Transverse colon (tissue), 4 donors: Measurements from ENCODE around the gene PPARA. TPM values are rescaled to one million over a fixed set of nuclear protein-coding genes. Genes with fewer than 3 reads are reported as not detected.

Experiments
- DNase-seq: peaks from one replicate; pipeline ENCODE4 v3.0.0-alpha.2; 2019
- H3K27ac ChIP-seq, 4 donors: fragments of 200-600 bp; sonication (generic); 2 replicates each; pipeline ENCODE4 v1.5.1; 2016 to 2018; ENCODE audit warnings: inconsistent platforms in 4 of 4
- H3K27me3 ChIP-seq: fragments of 200-600 bp; sonication (generic); 2 replicates; pipeline ENCODE4 v1.5.1; 2017; ENCODE audit warnings: inconsistent platforms
- H3K36me3 ChIP-seq, 4 donors: fragments of 200-600 bp; sonication (generic); 2 replicates each; pipeline ENCODE4 v1.5.1; 2017 to 2019; ENCODE audit warnings: inconsistent platforms in 4 of 4
- H3K4me1 ChIP-seq, 4 donors: fragments of 200-600 bp; sonication (generic); 2 replicates each; pipeline ENCODE4 v1.5.1; 2017 to 2020; ENCODE audit warnings: inconsistent platforms in 4 of 4
- H3K4me3 ChIP-seq, 4 donors: fragments of 200-600 bp; sonication (generic); 1 replicate in 1 of 4; 2 replicates in 3 of 4; pipeline versions ENCODE4 v1.5.1 to v1.6.1; 2017 to 2019; ENCODE audit warnings: inconsistent platforms in 4 of 4
- H3K9me3 ChIP-seq, 2 donors: fragments of 200-600 bp; sonication (generic); 2 replicates each; pipeline ENCODE4 v1.5.1; 2017 to 2019; ENCODE audit warnings: inconsistent platforms in 2 of 2
- EP300 ChIP-seq: sonication (generic); formaldehyde crosslinking; IDR thresholded peaks from one replicate; pipeline ENCODE4 v1.6.1; 2017; ENCODE audit warnings: antibody characterized with exemption, low read depth
- POLR2A ChIP-seq: fragments of 450-650 bp; IDR thresholded peaks from one replicate; pipeline ENCODE4 v1.6.1; 2016; ENCODE audit warnings: antibody characterized with exemption, mild to moderate bottlenecking, moderate library complexity
- POLR2AphosphoS5 ChIP-seq, 3 donors: sonication (generic); formaldehyde crosslinking; IDR thresholded peaks; one replicate each; pipeline ENCODE4 v1.6.1; 2016; ENCODE audit warnings: antibody characterized with exemption in 3 of 3
- WGBS, 2 donors: methylation state at CpG; one replicate each; pipeline ENCODE4 v1.1.5; 2018; ENCODE audit warnings: low coverage in 1 of 2; 5-methylcytosine and 5-hydroxymethylcytosine counted together
- in situ Hi-C, 4 donors: fragments of 200-750 bp; cut with MboI; loops; one replicate each; pipeline versions ENCODE4 v1.15.0 to v1.15.1; 2017; ENCODE audit warnings: low sequenced_read_pairs in 3 of 4, low pct_ligation_motif_present in 1 of 4, low pct_unique_long_range_greater_than_20kb in 1 of 4
- intact Hi-C: fragments of 100-400 bp; cut with DNase I; formaldehyde crosslinking; loops from one replicate; pipeline ENCODE4 v1.15.1; 2023; ENCODE audit warnings: low total_unique reads
- total RNA-seq, 4 donors: library from RNA; depleted of rRNA; stranded (reverse); fragments of >200 nt; gene quantifications; one replicate each; pipeline ENCODE4 v1.1.0, GENCODE V29; 2016
- TF ChIP-seq, protein P1 (sequence below), 5 experiments: fragments of 200-600 bp in 3 of 5; fragments of 450-650 bp in 2 of 5; sonication (generic) in 3 of 5; IDR thresholded peaks; 1 replicate in 2 of 5; 2 replicates in 3 of 5; pipeline ENCODE4 v1.5.1; 2016 to 2017; ENCODE audit warnings: antibody characterized with exemption in 5 of 5, inconsistent platforms in 3 of 5, mild to moderate bottlenecking in 2 of 5, moderate library complexity in 1 of 5

PPARA gene
- total RNA-seq, 4 donors from 2014 or later = 52.0 to 88.1 (median 74.7) TPM

DNA sequence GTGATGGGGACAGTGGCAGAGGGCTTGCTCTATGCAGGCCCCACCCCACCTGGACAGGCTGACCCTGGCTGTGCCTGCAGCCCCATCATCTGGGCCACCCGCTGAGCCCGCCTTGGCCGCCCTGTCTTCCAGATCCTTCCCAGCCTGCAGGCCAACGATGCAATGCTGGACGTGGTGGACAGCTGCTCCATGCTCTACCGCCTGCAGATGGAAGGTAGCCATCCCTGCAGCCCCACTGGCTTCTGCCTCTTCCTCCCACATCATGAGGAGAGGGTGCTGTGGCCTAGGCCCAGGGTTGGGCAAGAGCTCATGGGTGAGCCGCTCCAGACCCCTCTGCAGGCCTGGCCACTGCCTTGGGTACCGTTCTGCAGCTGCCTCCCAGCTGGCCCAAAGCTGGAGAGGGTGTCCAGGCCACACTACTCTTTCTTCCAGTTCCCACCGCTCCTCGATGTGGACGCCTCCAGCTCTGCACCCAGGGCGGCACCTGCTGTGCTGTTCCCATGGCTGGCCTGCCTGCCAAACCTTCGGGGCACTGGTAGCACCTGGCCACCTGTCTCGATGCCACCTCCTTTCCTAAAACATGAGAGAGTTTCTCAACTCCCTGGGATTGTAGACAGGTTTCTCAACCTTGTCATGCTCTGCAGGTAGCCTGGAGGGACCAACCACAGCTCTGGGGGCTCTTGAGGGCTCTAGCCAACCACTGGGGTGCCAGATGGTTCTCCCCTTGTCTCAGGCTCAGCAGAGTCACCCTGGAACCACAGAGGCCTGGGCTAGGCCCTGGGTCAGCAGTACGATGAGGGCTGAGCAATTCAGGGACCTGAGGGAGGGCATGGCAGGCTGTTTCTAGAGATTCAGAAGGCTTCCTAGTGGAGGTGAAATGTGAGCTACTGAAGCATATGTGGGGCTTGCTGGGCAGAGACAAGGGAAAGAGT lies 136.9 kb downstream of the PPARA start:
- 90 to 92% methylated on average over 2 to 13 of the region's 15 CpGs for WGBS, 2 donors
- intact Hi-C loops (no loop called here), in situ Hi-C loops (no loop called here)
- TF ChIP-seq POLR2AphosphoS5 (IDR thresholded peaks at IDR 0.05) (no peak), EP300 (no peak), POLR2A (no peak)
- TF ChIP-seq, protein P1, sequence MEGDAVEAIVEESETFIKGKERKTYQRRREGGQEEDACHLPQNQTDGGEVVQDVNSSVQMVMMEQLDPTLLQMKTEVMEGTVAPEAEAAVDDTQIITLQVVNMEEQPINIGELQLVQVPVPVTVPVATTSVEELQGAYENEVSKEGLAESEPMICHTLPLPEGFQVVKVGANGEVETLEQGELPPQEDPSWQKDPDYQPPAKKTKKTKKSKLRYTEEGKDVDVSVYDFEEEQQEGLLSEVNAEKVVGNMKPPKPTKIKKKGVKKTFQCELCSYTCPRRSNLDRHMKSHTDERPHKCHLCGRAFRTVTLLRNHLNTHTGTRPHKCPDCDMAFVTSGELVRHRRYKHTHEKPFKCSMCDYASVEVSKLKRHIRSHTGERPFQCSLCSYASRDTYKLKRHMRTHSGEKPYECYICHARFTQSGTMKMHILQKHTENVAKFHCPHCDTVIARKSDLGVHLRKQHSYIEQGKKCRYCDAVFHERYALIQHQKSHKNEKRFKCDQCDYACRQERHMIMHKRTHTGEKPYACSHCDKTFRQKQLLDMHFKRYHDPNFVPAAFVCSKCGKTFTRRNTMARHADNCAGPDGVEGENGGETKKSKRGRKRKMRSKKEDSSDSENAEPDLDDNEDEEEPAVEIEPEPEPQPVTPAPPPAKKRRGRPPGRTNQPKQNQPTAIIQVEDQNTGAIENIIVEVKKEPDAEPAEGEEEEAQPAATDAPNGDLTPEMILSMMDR (IDR thresholded peaks at IDR 0.05) = no peak
- H3K4me1 ChIP-seq = peaks cover 0 to 5% (median 0%) of the 10 kb centered on the region in 4 donors
- peaks cover 0 to 42% (median 15%) of the 10 kb centered on the region in 4 donors for H3K36me3 ChIP-seq
- DNase-seq = no peak
- peak overlapping the region in 1 of 4 donors; percentile 28 for H3K4me3 ChIP-seq
- peak overlapping the region; percentile 41 to 59 (median 53) for H3K27ac ChIP-seq
- no peaks in the 10 kb centered on the region for H3K9me3 ChIP-seq
- no peaks in the 10 kb centered on the region for H3K27me3 ChIP-seq

DNA sequence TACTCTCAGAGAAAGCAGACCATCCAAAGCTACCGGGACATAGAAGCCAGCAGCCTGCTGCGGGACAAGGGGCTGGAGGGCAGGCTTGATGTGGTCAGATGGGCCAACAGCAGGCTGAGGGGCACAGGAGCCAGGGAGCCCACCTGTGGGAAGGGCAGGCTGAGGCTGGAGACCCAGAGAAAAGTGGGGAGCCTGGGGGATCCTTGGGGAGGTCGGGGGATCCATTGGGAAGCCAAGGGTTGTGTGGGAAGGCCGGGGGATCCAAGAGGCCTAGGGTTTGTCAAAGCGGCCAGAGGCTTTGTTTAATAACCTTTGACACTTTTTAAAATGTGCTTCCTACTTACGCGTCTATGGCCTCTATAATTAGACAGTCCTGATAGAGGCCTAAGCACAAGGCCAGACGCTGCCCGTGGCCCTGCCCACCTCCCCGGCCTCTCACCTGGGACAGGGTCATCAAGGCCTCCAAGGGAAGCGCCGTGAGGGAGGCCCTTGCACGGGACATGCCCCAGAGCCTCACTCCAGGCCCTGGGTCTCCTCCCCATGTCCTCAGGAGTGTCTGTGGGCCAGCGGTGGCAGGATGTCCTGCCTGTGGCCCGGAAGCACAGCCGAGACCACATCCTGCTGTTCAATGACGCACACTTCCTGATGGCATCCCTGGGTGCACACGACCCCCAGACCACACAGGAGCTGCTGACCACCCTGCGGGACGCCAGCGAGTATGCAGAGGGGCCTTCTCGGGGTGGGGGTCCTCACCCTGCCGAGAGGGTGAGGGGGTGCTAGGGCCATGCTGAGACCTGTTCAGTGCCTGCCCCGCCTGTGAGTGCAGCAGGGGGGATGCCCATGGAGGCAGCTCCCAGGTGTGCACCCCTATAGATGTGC lies 137.8 kb downstream of the PPARA start:
- TF ChIP-seq EP300 (no peak), POLR2A (peak; percentile 35), POLR2AphosphoS5 (IDR thresholded peaks at IDR 0.05) (peak in 2 of 3 donors; percentile 37 to 46)
- Histone ChIP-seq H3K27ac (peak overlapping the region; percentile 41 to 59 (median 53)), H3K9me3 (no peaks in the 10 kb centered on the region), H3K36me3 (peaks cover 0 to 37% (median 15%) of the 10 kb centered on the region in 4 donors), H3K27me3 (no peaks in the 10 kb centered on the region), H3K4me3 (peak overlapping the region in 2 of 4 donors; percentile 15 to 28), H3K4me1 (peaks cover 0 to 5% (median 0%) of the 10 kb centered on the region in 4 donors)
- in situ Hi-C loops (no loop called here), intact Hi-C loops (no loop called here)
- peak; percentile 66 for DNase-seq
- WGBS, 2 donors = 27 to 69% methylated on average over 3 to 22 of the region's 24 CpGs

DNA sequence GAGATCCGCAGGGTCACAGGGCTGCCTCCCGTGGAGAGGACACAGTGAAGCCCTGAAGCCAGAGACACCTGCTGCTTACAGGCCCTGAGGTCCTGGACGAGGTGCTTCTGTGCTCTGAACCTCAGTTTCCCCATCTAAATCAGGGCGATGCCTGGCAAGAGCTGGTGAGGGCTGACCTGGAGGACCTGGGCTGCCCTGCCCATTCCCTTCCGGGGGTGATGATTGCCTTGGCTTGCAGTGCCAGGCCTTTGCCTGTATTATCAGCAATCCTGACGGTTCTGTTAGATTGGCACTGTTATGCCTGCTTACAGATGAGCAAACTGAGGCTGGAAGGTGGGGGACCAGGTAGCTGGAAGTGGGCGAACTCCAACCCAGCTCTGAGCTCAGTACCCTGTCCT lies 138.5 kb downstream of the PPARA start:
- DNase-seq = no peak
- no peak for TF ChIP-seq POLR2A
- TF ChIP-seq, protein P1 (IDR thresholded peaks at IDR 0.05) = no peak
- no peak for TF ChIP-seq EP300
- no peak for TF ChIP-seq POLR2AphosphoS5 (IDR thresholded peaks at IDR 0.05)
- in situ Hi-C loops = no loop called here
- Histone ChIP-seq H3K9me3 (no peaks in the 10 kb centered on the region), H3K4me3 (no peak overlapping the region), H3K36me3 (peaks cover 0 to 32% (median 15%) of the 10 kb centered on the region in 4 donors), H3K4me1 (peaks cover 0 to 5% (median 0%) of the 10 kb centered on the region in 4 donors), H3K27me3 (no peaks in the 10 kb centered on the region), H3K27ac (peak overlapping the region in 2 of 4 donors; percentile 41 to 59)
- intact Hi-C loops = no loop called here
- 87% methylated on average over 7 of the region's 7 CpGs; no CpG with 5 or more reads in 1 of the 2 donors for WGBS, 2 donors

DNA sequence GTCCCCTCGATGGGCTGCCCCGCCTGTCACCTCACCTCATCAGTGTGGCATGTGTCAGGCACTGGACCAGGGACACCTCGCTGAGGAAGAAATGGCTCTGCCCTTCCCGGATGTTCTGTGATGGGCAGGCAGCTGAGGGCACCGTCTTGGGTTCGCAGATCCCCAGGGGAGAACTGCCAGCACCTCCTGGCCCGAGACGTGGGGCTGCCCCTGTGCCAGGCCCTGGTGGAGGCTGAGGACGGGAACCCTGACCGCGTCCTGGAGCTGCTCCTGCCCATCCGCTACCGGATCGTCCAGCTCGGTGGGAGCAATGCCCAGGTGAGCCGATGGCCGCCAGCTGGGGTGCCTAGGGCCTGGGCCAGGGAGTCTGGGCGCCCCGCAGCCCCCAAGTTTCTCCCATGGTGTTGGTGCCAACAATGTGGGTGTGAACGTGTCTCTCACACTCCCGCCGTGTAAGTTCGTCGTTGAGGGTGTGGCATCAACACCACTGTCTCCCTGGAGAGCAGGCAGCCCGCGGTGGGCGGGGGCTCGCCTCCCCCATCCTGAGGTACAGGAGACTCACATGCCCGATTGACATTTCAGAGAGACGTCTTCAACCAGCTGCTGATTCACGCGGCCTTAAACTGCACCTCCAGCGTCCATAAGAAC lies 139.0 kb downstream of the PPARA start:
- H3K4me1 ChIP-seq = peaks cover 0 to 5% (median 0%) of the 10 kb centered on the region in 4 donors
- in situ Hi-C loops (no loop called here), intact Hi-C loops (no loop called here)
- DNase-seq = no peak
- TF ChIP-seq POLR2A (no peak), POLR2AphosphoS5 (IDR thresholded peaks at IDR 0.05) (no peak), EP300 (no peak)
- TF ChIP-seq, protein P1 (IDR thresholded peaks at IDR 0.05) = no peak
- H3K27ac ChIP-seq = no peak overlapping the region
- H3K4me3 ChIP-seq = no peak overlapping the region
- H3K9me3 ChIP-seq = no peaks in the 10 kb centered on the region
- H3K36me3 ChIP-seq = peaks cover 0 to 27% (median 13%) of the 10 kb centered on the region in 4 donors
- 87% methylated on average over 31 of the region's 33 CpGs; no CpG with 5 or more reads in 1 of the 2 donors for WGBS, 2 donors
- no peaks in the 10 kb centered on the region for H3K27me3 ChIP-seq
